ENCODE measurements around the gene CHMP2B.

DNA sequence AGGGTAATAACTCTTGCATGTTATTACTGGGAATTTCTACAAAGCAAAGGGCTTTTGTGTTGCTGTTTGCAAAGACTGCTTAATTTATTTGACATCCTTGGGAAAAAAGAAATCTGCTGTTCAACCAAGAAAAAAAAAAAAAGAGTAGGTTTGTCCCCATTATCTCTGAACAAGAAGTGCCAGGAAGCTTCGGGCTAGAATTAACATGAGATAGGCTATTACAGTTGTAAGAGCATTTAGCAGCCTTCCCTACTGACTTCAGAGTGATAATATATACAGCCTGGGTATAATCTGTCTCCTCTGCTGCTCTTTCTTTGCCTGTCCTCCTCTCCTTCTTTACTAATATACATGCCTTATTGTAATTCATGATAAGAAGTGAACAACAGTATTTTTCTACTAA lies 23.3 kb upstream of the CHMP2B start:
- no peak for TF ChIP-seq CREB1 (CRISPR knock-in tag; IDR thresholded peaks at IDR 0.05; ENCODE audit: low read depth)
- TF ChIP-seq, protein P1, sequence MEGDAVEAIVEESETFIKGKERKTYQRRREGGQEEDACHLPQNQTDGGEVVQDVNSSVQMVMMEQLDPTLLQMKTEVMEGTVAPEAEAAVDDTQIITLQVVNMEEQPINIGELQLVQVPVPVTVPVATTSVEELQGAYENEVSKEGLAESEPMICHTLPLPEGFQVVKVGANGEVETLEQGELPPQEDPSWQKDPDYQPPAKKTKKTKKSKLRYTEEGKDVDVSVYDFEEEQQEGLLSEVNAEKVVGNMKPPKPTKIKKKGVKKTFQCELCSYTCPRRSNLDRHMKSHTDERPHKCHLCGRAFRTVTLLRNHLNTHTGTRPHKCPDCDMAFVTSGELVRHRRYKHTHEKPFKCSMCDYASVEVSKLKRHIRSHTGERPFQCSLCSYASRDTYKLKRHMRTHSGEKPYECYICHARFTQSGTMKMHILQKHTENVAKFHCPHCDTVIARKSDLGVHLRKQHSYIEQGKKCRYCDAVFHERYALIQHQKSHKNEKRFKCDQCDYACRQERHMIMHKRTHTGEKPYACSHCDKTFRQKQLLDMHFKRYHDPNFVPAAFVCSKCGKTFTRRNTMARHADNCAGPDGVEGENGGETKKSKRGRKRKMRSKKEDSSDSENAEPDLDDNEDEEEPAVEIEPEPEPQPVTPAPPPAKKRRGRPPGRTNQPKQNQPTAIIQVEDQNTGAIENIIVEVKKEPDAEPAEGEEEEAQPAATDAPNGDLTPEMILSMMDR (conservative IDR thresholded peaks at IDR 0.05; ENCODE audit: low read depth in 2 of 2) = no peak
- TF ChIP-seq EZH2 (IDR thresholded peaks at IDR 0.05; ENCODE audit: low read depth, unreplicated experiment) = no peak
- TF ChIP-seq POLR2AphosphoS5 (IDR thresholded peaks at IDR 0.05; ENCODE audit: low read depth) = no peak
- no peak for TF ChIP-seq EZH2phosphoT487 (IDR thresholded peaks at IDR 0.05; ENCODE audit: unreplicated experiment)
- TF ChIP-seq, protein P2, sequence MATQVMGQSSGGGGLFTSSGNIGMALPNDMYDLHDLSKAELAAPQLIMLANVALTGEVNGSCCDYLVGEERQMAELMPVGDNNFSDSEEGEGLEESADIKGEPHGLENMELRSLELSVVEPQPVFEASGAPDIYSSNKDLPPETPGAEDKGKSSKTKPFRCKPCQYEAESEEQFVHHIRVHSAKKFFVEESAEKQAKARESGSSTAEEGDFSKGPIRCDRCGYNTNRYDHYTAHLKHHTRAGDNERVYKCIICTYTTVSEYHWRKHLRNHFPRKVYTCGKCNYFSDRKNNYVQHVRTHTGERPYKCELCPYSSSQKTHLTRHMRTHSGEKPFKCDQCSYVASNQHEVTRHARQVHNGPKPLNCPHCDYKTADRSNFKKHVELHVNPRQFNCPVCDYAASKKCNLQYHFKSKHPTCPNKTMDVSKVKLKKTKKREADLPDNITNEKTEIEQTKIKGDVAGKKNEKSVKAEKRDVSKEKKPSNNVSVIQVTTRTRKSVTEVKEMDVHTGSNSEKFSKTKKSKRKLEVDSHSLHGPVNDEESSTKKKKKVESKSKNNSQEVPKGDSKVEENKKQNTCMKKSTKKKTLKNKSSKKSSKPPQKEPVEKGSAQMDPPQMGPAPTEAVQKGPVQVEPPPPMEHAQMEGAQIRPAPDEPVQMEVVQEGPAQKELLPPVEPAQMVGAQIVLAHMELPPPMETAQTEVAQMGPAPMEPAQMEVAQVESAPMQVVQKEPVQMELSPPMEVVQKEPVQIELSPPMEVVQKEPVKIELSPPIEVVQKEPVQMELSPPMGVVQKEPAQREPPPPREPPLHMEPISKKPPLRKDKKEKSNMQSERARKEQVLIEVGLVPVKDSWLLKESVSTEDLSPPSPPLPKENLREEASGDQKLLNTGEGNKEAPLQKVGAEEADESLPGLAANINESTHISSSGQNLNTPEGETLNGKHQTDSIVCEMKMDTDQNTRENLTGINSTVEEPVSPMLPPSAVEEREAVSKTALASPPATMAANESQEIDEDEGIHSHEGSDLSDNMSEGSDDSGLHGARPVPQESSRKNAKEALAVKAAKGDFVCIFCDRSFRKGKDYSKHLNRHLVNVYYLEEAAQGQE (IDR thresholded peaks at IDR 0.05; ENCODE audit: unreplicated experiment) = no peak
- TF ChIP-seq, protein P3, sequence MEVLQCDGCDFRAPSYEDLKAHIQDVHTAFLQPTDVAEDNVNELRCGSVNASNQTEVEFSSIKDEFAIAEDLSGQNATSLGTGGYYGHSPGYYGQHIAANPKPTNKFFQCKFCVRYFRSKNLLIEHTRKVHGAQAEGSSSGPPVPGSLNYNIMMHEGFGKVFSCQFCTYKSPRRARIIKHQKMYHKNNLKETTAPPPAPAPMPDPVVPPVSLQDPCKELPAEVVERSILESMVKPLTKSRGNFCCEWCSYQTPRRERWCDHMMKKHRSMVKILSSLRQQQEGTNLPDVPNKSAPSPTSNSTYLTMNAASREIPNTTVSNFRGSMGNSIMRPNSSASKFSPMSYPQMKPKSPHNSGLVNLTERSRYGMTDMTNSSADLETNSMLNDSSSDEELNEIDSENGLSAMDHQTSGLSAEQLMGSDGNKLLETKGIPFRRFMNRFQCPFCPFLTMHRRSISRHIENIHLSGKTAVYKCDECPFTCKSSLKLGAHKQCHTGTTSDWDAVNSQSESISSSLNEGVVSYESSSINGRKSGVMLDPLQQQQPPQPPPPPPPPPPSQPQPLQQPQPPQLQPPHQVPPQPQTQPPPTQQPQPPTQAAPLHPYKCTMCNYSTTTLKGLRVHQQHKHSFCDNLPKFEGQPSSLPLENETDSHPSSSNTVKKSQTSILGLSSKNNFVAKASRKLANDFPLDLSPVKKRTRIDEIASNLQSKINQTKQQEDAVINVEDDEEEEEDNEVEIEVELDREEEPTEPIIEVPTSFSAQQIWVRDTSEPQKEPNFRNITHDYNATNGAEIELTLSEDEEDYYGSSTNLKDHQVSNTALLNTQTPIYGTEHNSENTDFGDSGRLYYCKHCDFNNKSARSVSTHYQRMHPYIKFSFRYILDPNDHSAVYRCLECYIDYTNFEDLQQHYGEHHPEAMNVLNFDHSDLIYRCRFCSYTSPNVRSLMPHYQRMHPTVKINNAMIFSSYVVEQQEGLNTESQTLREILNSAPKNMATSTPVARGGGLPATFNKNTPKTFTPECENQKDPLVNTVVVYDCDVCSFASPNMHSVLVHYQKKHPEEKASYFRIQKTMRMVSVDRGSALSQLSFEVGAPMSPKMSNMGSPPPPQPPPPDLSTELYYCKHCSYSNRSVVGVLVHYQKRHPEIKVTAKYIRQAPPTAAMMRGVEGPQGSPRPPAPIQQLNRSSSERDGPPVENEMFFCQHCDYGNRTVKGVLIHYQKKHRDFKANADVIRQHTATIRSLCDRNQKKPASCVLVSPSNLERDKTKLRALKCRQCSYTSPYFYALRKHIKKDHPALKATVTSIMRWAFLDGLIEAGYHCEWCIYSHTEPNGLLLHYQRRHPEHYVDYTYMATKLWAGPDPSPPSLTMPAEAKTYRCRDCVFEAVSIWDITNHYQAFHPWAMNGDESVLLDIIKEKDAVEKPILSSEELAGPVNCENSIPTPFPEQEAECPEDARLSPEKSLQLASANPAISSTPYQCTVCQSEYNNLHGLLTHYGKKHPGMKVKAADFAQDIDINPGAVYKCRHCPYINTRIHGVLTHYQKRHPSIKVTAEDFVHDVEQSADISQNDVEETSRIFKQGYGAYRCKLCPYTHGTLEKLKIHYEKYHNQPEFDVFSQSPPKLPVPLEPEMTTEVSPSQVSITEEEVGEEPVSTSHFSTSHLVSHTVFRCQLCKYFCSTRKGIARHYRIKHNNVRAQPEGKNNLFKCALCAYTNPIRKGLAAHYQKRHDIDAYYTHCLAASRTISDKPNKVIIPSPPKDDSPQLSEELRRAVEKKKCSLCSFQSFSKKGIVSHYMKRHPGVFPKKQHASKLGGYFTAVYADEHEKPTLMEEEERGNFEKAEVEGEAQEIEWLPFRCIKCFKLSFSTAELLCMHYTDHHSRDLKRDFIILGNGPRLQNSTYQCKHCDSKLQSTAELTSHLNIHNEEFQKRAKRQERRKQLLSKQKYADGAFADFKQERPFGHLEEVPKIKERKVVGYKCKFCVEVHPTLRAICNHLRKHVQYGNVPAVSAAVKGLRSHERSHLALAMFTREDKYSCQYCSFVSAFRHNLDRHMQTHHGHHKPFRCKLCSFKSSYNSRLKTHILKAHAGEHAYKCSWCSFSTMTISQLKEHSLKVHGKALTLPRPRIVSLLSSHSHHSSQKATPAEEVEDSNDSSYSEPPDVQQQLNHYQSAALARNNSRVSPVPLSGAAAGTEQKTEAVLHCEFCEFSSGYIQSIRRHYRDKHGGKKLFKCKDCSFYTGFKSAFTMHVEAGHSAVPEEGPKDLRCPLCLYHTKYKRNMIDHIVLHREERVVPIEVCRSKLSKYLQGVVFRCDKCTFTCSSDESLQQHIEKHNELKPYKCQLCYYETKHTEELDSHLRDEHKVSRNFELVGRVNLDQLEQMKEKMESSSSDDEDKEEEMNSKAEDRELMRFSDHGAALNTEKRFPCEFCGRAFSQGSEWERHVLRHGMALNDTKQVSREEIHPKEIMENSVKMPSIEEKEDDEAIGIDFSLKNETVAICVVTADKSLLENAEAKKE (CRISPR knock-in tag; IDR thresholded peaks at IDR 0.05) = no peak
- TF ChIP-seq JUNB (IDR thresholded peaks at IDR 0.05; ENCODE audit: unreplicated experiment) = no peak
- TF ChIP-seq, protein P4, sequence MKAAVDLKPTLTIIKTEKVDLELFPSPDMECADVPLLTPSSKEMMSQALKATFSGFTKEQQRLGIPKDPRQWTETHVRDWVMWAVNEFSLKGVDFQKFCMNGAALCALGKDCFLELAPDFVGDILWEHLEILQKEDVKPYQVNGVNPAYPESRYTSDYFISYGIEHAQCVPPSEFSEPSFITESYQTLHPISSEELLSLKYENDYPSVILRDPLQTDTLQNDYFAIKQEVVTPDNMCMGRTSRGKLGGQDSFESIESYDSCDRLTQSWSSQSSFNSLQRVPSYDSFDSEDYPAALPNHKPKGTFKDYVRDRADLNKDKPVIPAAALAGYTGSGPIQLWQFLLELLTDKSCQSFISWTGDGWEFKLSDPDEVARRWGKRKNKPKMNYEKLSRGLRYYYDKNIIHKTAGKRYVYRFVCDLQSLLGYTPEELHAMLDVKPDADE (IDR thresholded peaks at IDR 0.05) = no peak
- TF ChIP-seq ZNF331 (CRISPR knock-in tag; IDR thresholded peaks at IDR 0.05; ENCODE audit: low read depth) = no peak
